ENCODE data around the gene CELF2.
"Not testable (repeated sequence)": the region's sequence is repeated elsewhere in the genome, so short reads cannot be mapped to it uniquely, and the experiment has no call there.

The CELF2 gene

DNA sequence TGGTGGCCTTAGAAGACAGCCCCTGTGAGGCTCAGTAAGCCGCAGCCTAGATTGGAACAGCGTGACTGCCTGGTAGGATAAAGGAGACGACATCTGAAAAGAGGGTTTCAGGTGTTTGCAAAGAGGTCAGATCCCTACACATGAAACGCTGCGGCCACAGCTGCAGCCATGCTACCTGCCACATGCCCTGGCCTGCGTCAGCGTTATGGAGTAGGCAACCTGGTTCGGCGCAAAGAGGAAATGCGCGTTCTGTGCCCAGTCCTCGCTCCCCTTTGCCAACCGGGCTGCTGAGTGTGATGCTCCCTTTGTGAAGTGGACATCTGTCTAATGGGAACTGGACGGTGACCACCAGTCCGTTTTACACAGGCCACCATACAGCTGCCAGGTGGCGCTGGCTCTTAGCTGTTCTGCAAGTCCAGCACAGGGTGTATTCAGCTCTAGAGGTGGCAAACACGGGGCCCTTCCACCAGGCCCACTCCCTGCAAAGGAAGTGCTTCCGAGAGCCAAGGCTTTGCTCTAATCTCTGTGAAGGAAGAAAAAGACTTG is 160.3 kb downstream of the CELF2 start:
- DNase-seq: peak in 1 of 2 experiments; percentile 57

DNA sequence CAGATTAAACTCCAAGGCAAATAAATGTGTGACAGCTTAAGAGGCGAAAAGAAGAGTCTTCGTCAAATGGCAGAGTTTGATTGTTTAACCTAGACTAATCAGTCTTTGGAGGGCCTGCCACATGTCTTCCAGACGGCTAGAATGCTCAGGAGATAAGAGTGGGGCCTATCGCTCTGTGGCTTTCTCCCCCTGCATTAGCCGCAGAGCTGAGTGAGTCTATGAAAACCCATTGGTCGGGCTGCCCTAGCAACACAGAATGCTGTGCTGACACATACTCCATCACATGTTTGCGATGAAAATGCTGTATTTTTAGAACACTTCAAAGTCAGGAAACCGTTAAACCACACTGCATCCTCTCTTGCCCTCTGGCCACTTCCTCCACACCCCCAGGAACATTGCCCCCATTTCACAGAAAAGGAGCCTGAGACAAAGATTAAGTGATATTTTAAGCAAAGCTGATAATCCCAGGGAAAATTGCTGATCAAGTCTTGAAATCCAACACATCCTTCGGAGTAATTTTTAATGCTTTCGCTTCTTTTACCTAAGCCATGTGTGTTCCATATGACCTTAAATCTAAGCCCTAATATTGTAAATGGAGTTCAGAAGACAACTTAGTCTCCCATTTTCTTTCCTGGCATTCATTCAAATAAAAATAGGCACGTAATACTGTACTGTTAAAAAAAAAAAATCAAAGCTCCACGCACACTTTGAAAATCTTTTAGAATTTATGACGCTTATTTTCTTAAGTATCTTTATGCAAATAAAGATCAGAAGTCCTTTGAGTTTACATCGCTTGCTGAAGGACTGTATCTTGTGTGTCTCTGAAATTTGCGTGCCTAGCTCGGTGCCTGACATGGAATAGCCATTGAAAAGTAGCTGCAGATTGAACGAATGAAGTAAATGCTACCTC is 161.2 kb downstream of the CELF2 start:
- peak; percentile 73 to 82 for DNase-seq

DNA sequence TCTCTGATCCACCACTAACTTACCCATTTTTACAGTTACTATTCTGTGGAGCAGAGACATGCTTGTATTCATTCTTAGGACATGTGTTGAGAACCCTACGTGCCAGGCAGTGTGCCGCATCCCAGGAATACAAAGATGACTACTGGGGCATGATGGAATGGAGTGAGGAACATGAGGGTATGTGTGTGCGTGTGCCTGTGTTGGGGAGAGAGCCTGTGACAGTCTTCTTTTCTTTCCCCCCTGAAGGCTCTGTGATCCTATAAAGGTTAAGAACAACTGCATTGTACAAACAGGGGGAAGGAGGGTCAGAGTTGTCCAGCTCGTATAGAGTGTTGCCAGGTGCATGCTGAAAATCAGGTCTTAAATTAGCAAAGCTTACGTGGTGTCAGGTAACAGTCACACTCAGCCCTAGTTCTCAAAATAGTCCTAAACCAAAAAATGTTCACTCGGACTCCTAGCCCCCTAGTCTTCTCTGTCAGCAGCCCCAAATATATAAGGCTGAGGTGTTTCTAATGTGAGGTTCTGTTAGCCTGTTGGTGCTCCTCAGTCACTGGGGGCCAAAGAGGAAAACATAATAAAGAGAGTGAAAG is 161.9 kb downstream of the CELF2 start:
- no peak for DNase-seq

DNA sequence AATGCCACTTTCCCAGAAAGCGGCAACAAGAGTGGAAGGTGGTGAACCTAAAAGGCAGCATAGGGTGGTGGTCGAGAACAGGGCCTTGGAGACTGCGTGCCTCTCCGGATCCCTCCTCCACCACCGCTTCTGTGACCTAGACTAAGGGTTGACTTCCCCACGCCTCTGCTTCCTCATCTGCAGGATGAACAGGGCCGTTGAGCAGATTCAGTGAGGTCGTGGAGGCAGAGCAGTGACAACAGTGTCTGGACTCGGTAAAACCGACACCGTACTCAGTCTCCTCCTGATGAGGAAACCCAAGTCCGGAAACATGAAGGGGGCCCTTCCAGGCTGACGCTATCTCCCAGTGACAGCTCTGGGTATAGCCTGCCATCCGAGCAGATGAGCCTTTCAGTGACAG is 162.6 kb downstream of the CELF2 start:
- DNase-seq: peak; percentile 56 to 72

DNA sequence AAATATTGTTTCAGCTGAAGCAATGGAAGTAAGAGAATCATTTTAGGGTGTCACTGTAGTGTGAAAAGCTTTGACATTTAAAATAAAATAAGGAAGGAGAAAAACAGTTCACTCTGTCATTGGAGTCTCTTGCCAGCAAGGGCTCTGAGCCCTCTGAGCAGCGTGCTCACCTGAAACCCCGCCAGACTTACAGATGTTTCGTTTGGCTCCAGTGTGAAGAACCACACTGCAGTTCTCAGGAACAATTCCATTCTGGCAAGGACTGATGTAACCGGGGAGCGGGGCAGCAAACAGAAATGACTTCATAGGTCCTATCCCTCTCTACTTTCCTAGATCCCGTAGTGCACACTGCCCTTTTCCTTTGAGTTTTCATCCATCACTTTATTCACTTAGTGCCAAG is 164.3 kb downstream of the CELF2 start:
- no peak for DNase-seq

DNA sequence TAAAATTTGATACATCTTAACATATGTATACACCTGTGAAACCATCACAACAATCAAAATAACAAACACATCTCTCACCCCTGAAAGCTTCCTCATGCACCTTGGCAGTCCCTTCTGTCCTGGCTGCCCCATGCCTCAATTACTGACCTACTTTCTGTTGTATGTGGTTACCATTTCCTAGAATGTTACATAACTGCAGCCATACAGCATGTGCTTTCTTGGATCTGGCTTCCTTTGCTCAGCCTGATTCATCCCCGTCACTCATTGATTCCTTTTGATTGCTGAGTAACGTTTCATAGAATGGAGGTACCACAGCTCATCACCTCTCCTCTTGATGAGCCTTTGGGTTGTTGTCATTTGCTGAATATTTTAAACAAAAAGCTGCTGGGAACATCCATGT is 165.3 kb downstream of the CELF2 start:
- DNase-seq: no peak

DNA sequence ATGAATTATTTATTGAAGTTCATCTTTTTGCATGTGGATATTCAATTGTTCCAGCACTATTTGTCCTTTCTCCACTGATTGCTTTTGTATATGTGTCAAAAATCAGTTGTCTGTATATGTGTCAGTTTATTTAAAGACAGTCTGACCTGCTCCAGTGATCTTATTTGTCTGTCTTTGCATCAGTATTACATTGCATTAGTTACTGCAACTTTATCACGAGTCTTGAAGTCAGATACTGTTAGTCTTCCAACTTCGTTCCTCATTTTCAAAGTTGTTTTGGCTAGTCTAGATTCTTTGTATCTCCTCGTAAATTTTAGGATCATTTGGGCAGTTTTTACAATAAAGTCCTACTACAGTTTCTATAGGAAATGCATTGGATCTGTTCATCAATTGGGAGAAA is 166.4 kb downstream of the CELF2 start:
- no peak for DNase-seq

DNA sequence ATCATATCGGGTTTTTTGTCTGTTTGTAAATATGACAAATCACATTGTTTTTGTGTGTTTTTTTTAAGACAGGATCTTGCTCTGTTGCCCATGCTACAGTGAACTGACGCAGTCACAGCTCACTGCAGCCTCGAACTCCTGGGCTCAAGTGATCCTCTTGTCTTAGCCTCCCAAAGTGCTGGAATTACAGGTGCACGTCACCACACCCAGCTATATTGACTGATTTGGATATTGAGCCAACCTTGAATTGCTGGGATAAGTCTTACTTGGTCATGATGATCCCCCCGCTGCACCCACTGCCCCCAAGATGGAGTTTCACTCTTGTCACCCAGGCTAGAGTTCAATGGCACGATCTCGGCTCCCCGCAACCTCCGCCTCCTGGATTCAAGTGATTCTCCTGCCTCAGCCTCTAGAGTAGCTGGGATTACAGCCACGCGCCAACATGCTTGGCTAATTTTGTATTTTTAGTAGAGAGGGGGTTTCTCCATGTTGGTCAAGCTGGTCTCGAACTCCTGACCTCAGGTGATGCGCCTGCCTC is 167.5 kb downstream of the CELF2 start:
- DNase-seq: not testable (repeated sequence)

DNA sequence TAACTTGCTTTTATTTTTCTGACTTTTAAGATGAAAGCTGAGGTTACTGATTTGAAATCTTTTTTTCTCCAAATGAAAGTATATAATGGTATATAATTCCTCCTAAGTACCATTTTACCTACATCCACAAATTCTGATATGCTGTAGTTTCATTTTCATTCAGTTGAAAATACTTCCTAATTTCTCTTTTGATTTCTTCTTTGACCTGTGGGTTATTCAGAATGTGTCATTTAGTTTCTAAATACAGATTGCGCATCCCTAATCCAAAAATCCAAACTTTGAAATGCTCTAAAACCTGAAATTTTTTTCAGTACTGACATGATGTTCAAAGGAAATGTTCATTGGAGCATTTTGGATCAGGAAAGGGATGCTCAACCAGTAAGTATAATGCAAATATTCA is 168.7 kb downstream of the CELF2 start:
- DNase-seq: no peak

DNA sequence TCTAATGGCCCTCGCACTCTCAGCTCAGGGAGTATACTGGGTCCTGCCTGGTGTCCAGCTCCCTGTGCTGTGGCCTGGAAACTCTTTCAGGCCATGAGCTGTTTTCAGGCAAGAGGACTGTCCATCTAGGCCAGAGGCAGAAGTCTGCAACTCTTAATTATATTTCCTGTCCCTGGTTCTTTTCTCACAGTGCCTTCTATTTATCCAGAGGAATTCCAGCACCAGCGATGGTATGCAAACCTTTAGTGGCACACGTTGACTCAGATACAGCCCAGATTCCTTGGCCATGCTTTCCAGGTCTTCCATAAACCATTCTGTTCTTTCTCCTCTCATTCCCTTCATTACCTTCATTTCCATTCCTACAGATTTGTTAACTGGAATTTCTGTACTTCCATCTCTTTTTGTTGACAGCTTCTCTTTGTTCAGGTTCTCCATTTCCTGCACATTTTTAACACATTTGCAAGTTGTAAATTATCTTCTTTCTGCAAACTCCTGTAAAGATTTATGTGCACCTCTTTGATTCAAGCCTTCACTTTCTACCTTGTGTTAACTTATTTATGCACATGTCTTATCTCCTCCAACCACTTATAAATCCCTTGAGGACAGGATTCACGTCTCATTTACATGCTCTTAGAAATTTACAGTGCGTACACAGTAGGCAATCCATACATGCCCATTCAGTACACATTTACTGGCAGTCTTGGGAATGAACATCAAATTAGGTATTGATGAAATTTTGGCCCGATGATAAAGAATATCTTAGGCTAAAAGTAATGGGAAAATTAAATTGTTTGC is 172.1 kb downstream of the CELF2 start:
- no peak for DNase-seq

DNA sequence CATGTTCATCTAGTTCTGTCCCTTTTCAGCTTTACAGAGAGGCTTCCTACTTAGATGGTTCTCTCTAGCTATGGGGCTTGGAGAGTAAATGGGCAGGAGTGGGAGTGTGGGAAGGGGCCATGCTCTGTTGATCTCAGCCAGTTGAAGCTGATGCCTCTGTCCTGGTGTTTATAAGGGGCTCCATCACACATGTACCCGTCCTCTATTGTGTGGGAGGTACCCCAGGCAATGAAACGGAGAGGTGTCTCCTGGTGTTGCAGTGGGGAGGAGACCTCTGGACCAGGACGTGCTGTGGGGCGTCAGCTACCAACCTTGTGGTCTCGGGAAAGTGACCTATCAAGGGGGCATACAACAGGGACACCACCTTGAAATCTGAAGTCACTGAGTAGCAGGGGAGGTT is 173.5 kb downstream of the CELF2 start:
- DNase-seq: no peak

DNA sequence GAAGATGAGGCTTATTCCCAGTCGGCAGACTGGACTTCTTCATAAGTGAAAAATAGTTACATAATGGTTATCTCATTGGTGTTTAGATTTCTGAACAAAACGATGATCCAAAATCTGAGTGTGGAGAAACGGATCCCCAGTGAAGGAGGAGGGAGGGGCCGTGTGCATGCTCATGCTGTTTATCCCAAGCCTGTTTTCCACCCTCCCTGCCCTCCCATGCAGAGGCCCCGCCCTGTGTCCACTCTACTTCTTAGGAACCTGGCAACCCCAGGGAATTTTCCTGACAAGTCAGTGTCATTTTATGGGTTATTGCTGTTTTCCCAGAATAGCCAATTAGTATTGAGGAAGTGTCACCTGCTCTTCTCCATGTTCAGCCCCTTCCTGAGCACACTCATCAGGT is 174.0 kb downstream of the CELF2 start:
- DNase-seq: no peak

DNA sequence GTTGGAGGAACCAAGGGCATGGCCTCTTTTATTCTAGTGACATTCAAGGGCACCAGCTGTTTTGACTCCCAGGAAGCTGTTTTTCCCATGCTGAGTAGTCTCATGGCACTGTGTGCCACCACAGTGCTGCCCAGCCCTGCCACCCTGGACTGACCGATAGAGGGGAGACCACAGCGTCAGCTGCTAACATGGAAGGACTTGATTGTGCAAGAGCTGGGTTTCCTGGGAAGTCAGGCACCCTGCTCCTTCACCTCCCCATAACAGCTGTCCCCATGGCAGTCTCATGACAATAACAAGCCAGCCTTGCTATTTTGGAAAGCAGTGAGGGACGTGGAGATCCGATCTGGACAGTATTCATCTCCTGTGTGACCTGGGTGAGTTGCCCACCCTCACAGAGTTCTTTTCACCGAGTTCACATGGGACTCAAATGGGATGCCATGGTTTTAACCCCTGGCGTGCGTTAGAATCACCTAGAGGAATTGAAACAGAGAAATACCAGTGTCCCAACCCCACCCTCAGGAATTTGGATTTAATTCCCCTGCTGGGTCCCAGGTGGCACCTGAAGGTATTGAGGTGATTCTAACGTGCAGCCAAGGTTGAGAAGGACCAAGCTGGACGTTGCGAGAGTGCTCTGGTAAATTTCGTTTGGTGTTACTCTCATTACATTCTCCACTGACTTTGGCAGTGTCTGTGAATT is 174.8 kb downstream of the CELF2 start:
- DNase-seq: no peak

DNA sequence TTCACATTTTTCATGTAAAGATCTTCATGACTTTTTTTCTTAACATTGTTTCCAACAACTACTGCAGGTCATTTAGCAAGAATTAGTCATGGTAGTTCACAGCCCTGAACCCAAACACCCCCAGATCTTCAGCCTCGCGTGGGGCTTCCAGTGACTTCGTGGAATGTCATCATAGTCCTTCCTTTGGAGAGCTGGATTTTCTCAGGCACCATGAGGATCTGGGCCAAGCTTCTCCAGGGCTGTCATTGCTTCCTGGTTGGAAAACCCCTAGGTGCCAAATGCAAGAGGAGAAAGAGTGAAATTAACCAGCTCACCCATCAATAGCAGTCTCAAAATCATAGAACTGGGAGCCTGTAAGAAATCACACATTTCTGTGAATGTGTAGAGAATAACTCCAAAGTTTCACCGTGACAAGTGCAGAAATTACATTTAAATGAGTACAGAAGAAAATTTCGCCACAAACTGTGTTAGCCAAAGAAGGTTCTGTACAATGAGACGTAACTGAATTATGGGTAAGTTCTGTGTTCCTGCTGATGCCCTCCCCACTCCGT is 175.4 kb downstream of the CELF2 start:
- no peak for DNase-seq

DNA sequence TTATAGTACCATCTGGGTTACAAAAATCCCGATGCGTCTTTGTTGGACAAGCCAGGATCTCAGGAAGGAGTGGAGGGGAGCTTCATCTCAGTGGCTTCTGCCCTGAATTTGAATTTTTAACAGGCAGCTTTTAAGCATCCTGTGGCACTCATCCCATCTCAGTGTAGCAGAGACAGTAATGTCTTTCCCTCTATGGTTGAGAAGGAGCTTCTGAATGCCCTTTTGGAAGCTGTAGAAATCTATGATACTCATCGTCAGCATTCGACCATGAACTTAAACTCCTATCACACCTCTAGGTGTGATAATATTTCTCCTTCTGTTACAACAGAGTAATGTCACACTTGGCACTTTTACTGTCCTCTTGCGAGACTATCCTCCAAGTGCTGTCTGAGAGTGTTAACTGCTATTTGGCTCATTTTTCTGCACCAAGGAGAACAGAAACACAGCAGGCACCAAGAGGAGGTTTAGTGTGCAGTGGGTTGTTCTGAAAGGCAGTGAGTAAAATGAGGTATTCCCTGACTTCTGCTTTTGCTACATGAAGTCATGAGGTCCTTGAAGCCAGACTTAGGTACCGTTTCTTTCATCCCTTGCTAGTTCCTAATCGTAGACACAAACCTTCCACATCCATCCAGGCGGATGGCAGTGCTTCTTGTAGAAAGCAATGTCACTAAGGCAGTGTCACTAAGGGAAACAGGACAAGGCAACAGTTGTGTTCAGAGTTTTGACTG is 177.4 kb downstream of the CELF2 start:
- no peak for DNase-seq

DNA sequence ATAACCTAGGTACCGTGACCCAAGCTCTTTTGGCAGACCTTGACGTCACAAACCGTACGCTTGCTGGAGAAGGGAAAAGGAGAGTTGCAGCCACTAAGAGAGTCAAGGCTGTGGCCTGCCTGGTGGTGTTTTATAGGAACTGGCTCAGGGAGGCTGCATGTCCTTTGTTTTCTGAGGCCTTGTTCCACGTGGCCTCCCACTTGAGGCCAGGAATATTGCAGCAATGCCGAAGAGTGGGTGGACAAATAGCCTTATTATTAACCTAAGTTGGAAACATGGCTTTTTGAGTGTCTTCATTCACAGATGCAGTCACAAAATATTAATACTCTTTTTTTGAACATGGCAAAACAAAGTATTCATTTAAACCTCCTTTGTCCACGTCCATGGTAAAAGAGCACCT is 178.0 kb downstream of the CELF2 start:
- no peak for DNase-seq

DNA sequence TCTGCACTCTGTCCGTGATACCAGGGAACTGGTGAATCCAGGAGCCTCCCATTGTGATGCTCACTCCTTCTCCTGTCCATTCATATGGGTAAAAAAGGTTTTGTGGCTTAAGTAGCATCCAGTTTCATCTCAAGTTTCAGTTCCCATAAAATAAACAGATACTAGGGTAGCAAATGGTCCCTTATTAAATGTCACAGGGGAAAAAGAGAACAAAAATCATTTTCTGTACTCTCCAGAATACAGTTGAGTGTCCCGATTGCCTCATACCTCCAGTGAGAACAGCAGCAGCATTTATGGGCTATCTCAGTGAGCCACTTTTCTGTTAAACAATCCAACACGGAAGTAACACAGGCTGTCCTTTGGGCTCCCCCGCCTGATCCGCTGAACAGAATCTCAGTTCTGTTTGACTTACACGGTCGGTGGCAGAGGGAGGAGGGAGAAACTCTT is 179.6 kb downstream of the CELF2 start:
- no peak for DNase-seq

DNA sequence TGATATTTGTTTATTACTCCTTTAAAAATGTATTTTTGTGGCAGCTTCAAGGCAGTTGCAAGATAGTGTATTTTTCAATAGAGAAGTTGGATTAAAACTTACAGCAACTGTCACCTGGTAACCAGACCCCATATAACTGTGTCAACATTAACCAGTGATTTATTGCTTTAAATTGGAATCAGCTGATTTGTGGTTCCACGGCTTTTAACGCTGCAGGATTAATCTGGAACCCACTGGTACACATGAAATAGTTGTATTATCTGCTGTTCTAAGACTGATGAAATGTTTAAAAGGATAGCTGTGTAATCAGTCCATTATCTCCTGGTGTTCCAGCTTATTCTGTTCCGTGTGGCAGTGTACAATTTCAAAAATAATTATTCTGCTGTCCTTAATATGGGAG is 180.2 kb downstream of the CELF2 start:
- DNase-seq: no peak

DNA sequence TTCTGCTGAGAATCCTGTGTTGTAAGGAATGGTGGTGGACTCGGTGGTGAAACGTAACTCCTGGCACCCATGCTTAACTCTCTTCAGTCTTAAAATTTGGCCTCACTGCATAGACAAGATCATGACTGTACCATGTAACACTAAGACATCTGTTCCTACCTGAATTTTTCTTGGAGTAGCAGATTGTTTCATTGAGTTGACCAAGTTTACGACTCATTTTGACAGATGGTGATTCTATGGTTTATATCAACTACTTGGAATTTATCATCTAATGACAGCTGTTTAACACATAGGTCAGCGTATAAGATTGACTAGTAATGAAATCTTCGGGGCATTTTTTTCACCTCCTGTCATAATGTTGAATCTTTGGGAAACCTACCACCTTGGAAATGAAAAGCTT is 184.2 kb downstream of the CELF2 start:
- no peak for DNase-seq

DNA sequence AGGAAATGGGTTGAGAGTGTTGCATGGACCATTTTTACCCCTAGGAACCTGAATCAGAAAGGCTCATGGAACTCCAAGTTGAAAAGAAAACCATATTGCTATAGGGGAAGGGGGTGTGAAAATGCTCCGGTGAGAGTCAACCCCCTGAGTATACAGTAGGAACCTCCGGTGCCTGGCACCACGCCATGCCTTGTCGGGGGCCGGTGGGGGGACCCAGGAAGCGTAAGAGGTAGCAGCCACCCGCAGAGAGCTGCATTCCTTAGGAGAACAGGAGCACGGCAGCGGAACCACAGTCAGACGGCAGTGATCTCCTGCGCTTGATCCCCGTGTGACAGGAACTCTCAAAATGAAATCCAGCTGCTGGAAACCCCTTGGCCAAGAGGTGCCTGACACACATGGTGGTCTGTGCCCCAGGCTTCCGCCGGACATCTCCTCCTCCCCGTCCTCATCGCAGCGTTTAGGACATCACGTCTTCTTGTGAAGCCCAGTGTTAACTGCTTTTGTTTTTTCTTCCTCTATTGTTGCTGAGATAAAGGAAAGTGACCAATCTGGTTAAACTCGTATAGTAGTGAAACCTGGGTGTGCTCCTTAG is 186.8 kb downstream of the CELF2 start:
- no peak for DNase-seq

Data from activated CD4-positive, alpha-beta T cell treated with anti-CD3 and anti-CD28 coated beads, Interleukin-2, amount 50 U/mL, for 48 hours (primary cell).